GM18867 (cell line): ENCODE measurements around the gene KIF18B.

Experiments
- ATAC-seq: cut with Tn5 transposase; IDR thresholded peaks from one replicate; pipeline ENCODE4 v1.9.1; 2021; ENCODE audit warnings: mild to moderate bottlenecking, moderate library complexity; ENCODE audit not compliant: unreplicated experiment

The KIF18B gene

GRCh38 chr17:44941712-44942331 is 5.8 kb downstream of the KIF18B start:
- ATAC-seq, result no peak

- no peak for ATAC-seq
Measured at GRCh38 chr17:44940768-44941167, 6.8 kb downstream of the KIF18B start.

- ATAC-seq, result no peak
Measured at GRCh38 chr17:44940317-44940716, 7.3 kb downstream of the KIF18B start.

GRCh38 chr17:44935116-44935515 is 12.5 kb downstream of the KIF18B start:
- no peak for ATAC-seq

- no peak for ATAC-seq
Measured at GRCh38 chr17:44934745-44935105, 12.8 kb downstream of the KIF18B start.

- ATAC-seq, result no peak
Measured at GRCh38 chr17:44933824-44934744, 13.5 kb downstream of the KIF18B start.

- no peak for ATAC-seq
Measured at GRCh38 chr17:44932787-44933097, 14.8 kb downstream of the KIF18B start.

- no peak for ATAC-seq
Measured at GRCh38 chr17:44932096-44932786, 15.3 kb downstream of the KIF18B start.

GRCh38 chr17:44931376-44931775 is 16.2 kb downstream of the KIF18B start:
- no peak for ATAC-seq

- ATAC-seq, result no peak
Measured at GRCh38 chr17:44930667-44931066, 16.9 kb downstream of the KIF18B start.

- no peak for ATAC-seq
Measured at GRCh38 chr17:44928950-44929720, 18.4 kb downstream of the KIF18B start.

GRCh38 chr17:44928136-44928535 is 19.4 kb downstream of the KIF18B start:
- no peak for ATAC-seq

- no peak for ATAC-seq
Measured at GRCh38 chr17:44927696-44928095, 19.9 kb downstream of the KIF18B start.

GRCh38 chr17:44926821-44927525 is 20.6 kb downstream of the KIF18B start:
- no peak for ATAC-seq

- ATAC-seq, result no peak
Measured at GRCh38 chr17:44925731-44926697, 21.6 kb downstream of the KIF18B start.

GRCh38 chr17:44924107-44924544 is 23.4 kb downstream of the KIF18B start:
- no peak for ATAC-seq

GRCh38 chr17:44922746-44923470 is 24.7 kb downstream of the KIF18B start:
- no peak for ATAC-seq

GRCh38 chr17:44922136-44922535 is 25.4 kb downstream of the KIF18B start:
- no peak for ATAC-seq
